ENCODE measurements around the gene GNE. TPM values are rescaled to one million over a fixed set of nuclear protein-coding genes. Genes with fewer than 3 reads are reported as not detected.

Gene GNE
- total and polyA plus RNA-seq, 2 of the 13 experiments (the other 11 are each of a cell fraction or from before 2014, with no cell fraction given): 16.1 to 24.1 TPM

- no peak for TF ChIP-seq PATZ1 (CRISPR knock-in tag; IDR thresholded peaks at IDR 0.05)
- TF ChIP-seq RBFOX2 (IDR thresholded peaks at IDR 0.05; ENCODE audit: low read depth, low read length): no peak
These were observed 63.8 kb downstream of the GNE start (continued) for GRCh38 chr9:36194326-36195000.

GRCh38 chr9:36193023-36193422 lies 65.2 kb downstream of the GNE start:
- intact Hi-C loops (cut with micrococcal nuclease; ENCODE audit: unreplicated experiment): no loop called here
- TF ChIP-seq MAFF (IDR thresholded peaks at IDR 0.05; ENCODE audit: low read depth, low read length) (peak; percentile 91), ZBED4 (CRISPR knock-in tag; IDR thresholded peaks at IDR 0.05; ENCODE audit: borderline replicate concordance) (no peak), MAFK (conservative IDR thresholded peaks at IDR 0.05 in 1 of 2, IDR thresholded peaks at IDR 0.05 in 1 of 2; ENCODE audit: low read length in 2 of 2) (peak; percentile 87 to 94)
- H4K20me1 ChIP-seq (ENCODE audit: insufficient read depth, low read length): peaks cover 14% of the 10 kb centered on the region
- DNase-seq (ENCODE audit: low spot score) (no peak), ATAC-seq (no peak), FAIRE-seq (no peak)
- H3K9me3 ChIP-seq (ENCODE audit: low read length): no peaks in the 10 kb centered on the region
- BruUV-seq (replicated peaks): no TSS peak
- in situ Hi-C loops (cut with HindIII; ENCODE audit: extremely low pct_ligation_motif_present, low pct_unique_long_range_greater_than_20kb): no loop called here
- peak overlapping the region; percentile 8 to 86 (median 15); a peak in 2 of 6 replicates for H3K4me3 ChIP-seq (replicated peaks in 1 of 3; ENCODE audit: insufficient read depth in 1 of 3, low read depth in 2 of 3, low read length in 3 of 3)
- no peak overlapping the region for H2AFZ ChIP-seq (ENCODE audit: low read length)
- no peak overlapping the region for H3K27ac ChIP-seq (ENCODE audit: extremely low read length, insufficient read depth, low read length)
- 80% methylated on average over 3 of the region's 3 CpGs for WGBS (ENCODE audit: low lambda C conversion rate)
- H3K36me3 ChIP-seq (replicated peaks in 1 of 2; ENCODE audit: control insufficient read depth in 1 of 2, insufficient read depth in 2 of 2, low read length in 2 of 2): peaks cover 1 to 11% of the 10 kb centered on the region in 2 experiments; a peak in 2 of 5 replicates
- H3K27me3 ChIP-seq (ENCODE audit: control insufficient read depth in 1 of 2, insufficient read depth in 2 of 2, low read length in 2 of 2): no peaks in the 10 kb centered on the region; a peak in 1 of 5 replicates
- peak overlapping the region; percentile 96 for H3K4me2 ChIP-seq (ENCODE audit: low read depth, low read length)
- ChIA-PET CTCF (ENCODE audit: low intra/inter-chr PET ratio, low total read pairs) (no interaction called here), POLR2A (interaction anchor here (5.3 kb wide), 1 partner anchor 13 kb away, joined by 62 read pairs; no protein-coding TSS in a partner anchor)
- peaks cover 40% of the 10 kb centered on the region for H3K79me2 ChIP-seq (ENCODE audit: insufficient read depth, low read length)
- H3K4me1 ChIP-seq (ENCODE audit: insufficient read depth, low read length): peaks cover 36% of the 10 kb centered on the region
- peak overlapping the region; percentile 19; the same call in 1 of the 2 replicates for H3K9ac ChIP-seq (ENCODE audit: insufficient read depth, low read depth, low read length)
